Trophoblast cell (in vitro differentiated cells and primary cell): Measurements from ENCODE around the gene UBE2S.
A peak's percentile ranks its signal among the peaks of the same experiment; 100 is the strongest.

Experiments
- DNase-seq, 2 donors: peaks; one replicate each; pipeline ENCODE4 v3.0.0-alpha.2; 2016
- H2AFZ ChIP-seq: 2 replicates; pipeline ENCODE4 v1.6.1; 2013; ENCODE audit warnings: low read length, moderate library complexity, mild to moderate bottlenecking; ENCODE audit not compliant: insufficient read depth, poor library complexity
- H2AK5ac ChIP-seq: 2 replicates; pipeline ENCODE4 v1.6.1; 2013; ENCODE audit warnings: mild to moderate bottlenecking, low read length
- H2BK120ac ChIP-seq: 2 replicates; pipeline ENCODE4 v1.6.1; 2013; ENCODE audit warnings: low read length, mild to moderate bottlenecking, moderate library complexity; ENCODE audit not compliant: insufficient read depth, poor library complexity
- H2BK12ac ChIP-seq: 2 replicates; pipeline ENCODE4 v1.6.1; 2013; ENCODE audit warnings: mild to moderate bottlenecking, low read length, moderate library complexity
- H2BK5ac ChIP-seq: 2 replicates; pipeline ENCODE4 v1.6.1; 2013; ENCODE audit warnings: low read length, low read depth, moderate library complexity, mild to moderate bottlenecking; ENCODE audit not compliant: poor library complexity
- H3K14ac ChIP-seq: 2 replicates; pipeline ENCODE4 v1.6.1; 2013; ENCODE audit warnings: mild to moderate bottlenecking, low read length
- H3K18ac ChIP-seq: 2 replicates; pipeline ENCODE4 v1.6.1; 2013; ENCODE audit warnings: mild to moderate bottlenecking, low read length
- H3K23ac ChIP-seq: 2 replicates; pipeline ENCODE4 v1.6.1; 2013; ENCODE audit warnings: low read length
- H3K27ac ChIP-seq: 2 replicates; pipeline ENCODE4 v1.5.1; 2013; ENCODE audit warnings: low read depth, mild to moderate bottlenecking, inconsistent platforms, low read length, moderate library complexity
- H3K27me3 ChIP-seq: 2 replicates; pipeline ENCODE4 v1.6.1; 2013; ENCODE audit warnings: inconsistent platforms, mild to moderate bottlenecking, low read length, moderate library complexity; ENCODE audit not compliant: insufficient read depth
- H3K36me3 ChIP-seq, 2 experiments: 1 replicate in 1 of 2; 2 replicates in 1 of 2; pipeline ENCODE4 v1.6.1; 2013; ENCODE audit warnings: low read length in 2 of 2, mild to moderate bottlenecking in 2 of 2, moderate library complexity in 1 of 2; ENCODE audit not compliant: insufficient read depth in 2 of 2, control insufficient read depth in 1 of 2
- H3K4ac ChIP-seq: 2 replicates; pipeline ENCODE4 v1.6.1; 2013; ENCODE audit warnings: low read depth, mild to moderate bottlenecking, low read length, moderate library complexity
- H3K4me1 ChIP-seq, 2 experiments: 1 replicate in 1 of 2; 2 replicates in 1 of 2; pipeline ENCODE4 v1.6.1; 2013; ENCODE audit warnings: low read length in 2 of 2, mild to moderate bottlenecking in 2 of 2, moderate library complexity in 1 of 2; ENCODE audit not compliant: insufficient read depth in 2 of 2, control insufficient read depth in 1 of 2
- H3K4me2 ChIP-seq: 2 replicates; pipeline ENCODE4 v1.6.1; 2013; ENCODE audit warnings: inconsistent platforms, mild to moderate bottlenecking, low read length, moderate library complexity
- H3K4me3 ChIP-seq: 2 replicates; pipeline ENCODE4 v1.5.1; 2013; ENCODE audit warnings: mild to moderate bottlenecking, low read depth, low read length, inconsistent platforms
- H3K79me1 ChIP-seq: one replicate; pipeline ENCODE4 v1.6.1; 2013; ENCODE audit warnings: low read length
- H3K79me2 ChIP-seq: 2 replicates; pipeline ENCODE4 v1.6.1; 2013; ENCODE audit warnings: low read length, mild to moderate bottlenecking; ENCODE audit not compliant: control insufficient read depth, insufficient read depth, poor library complexity
- H3K9ac ChIP-seq: 2 replicates; pipeline ENCODE4 v1.6.1; 2013; ENCODE audit warnings: mild to moderate bottlenecking, low read length
- H3K9me3 ChIP-seq: 2 replicates; pipeline ENCODE4 v1.6.1; 2013; ENCODE audit warnings: low read depth, mild to moderate bottlenecking, control low read depth, inconsistent platforms, low read length; ENCODE audit not compliant: insufficient read depth
- H4K12ac ChIP-seq: 2 replicates; pipeline ENCODE4 v1.6.1; 2013; ENCODE audit warnings: low read depth, mild to moderate bottlenecking, low read length, moderate library complexity
- H4K8ac ChIP-seq: 2 replicates; pipeline ENCODE4 v1.6.1; 2013; ENCODE audit warnings: low read depth, mild to moderate bottlenecking, low read length, moderate library complexity
- H4K91ac ChIP-seq: one replicate; pipeline ENCODE4 v1.6.1; 2013; ENCODE audit warnings: low read depth, mild to moderate bottlenecking, low read length, moderate library complexity
- WGBS: extraction: QIAGEN DNeasy Blood & Tissue Kit; methylation state at CpG from one replicate; pipeline ENCODE4 v1.1.7; 2013; ENCODE audit warnings: missing lambda C conversion rate; ENCODE audit not compliant: insufficient read length, insufficient coverage; ENCODE audit errors: extremely low coverage; 5-methylcytosine and 5-hydroxymethylcytosine counted together

Gene UBE2S

DNA sequence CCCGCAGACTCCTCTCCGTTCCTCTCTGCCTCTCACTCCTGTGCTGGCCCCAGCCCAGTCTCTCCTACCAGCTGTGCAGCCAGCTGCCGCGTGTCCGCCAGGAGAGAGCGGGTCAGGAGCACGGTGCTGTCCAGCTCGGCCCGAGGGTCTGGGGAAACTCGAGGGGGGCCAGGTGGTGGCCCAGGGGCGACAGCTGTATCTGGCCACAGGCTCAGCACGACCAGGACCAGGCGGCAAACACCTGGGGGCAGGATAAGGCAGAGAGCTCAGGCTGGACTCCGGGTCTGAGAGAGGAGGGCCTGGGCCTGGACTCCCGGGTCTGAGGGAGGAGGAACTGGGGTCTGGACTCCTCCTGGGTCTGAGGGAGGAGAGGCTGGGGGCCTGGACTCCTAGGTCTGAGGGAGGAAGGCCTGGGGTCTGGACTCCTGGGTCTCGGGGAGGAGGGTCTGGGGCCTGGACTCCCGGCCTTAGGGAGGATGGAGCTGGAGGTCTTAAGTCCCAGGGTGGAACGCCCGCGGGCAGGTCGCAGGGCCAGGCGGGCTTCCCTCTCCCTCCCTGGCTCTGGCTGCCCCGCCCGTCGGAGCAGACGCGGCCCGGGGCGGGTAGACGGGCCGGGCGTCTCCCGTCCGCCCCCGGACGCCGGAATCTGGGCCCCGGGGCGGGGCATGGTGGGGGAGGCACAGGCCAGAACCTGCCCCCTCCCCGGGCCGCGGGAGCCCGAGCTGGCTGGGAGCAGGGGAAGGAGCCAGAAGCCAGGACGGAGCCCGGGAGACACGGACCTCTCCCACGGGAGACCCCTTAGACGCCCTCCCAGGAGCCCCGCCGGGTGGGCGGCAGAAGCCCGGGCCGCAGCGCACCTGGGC is 38.7 kb downstream of the UBE2S start:
- H3K4me3 ChIP-seq: peak overlapping the region; percentile 70
- peak overlapping the region; percentile 33 for H2BK120ac ChIP-seq
- H3K4ac ChIP-seq: peak overlapping the region; percentile 0
- peaks cover 39% of the 10 kb centered on the region for H3K79me1 ChIP-seq
- peak overlapping the region; percentile 72 for H4K91ac ChIP-seq
- H3K36me3 ChIP-seq: peaks cover 21 to 25% of the 10 kb centered on the region in 2 experiments
- H3K18ac ChIP-seq: peak overlapping the region; percentile 74
- H3K9ac ChIP-seq: peak overlapping the region; percentile 52
- no peak overlapping the region for H3K23ac ChIP-seq
- H2AK5ac ChIP-seq: peak overlapping the region; percentile 6
- H2BK12ac ChIP-seq: peak overlapping the region; percentile 53
- peak overlapping the region; percentile 50 for H2BK5ac ChIP-seq
- H3K14ac ChIP-seq: peak overlapping the region; percentile 62
- H3K4me2 ChIP-seq: peak overlapping the region; percentile 60
- H3K79me2 ChIP-seq: peaks cover 14% of the 10 kb centered on the region
- peak overlapping the region; percentile 67 for H4K8ac ChIP-seq
- DNase-seq: peak in 1 of 2 donors; percentile 55
- WGBS: no CpG with 5 or more reads among the region's 54 CpGs
- H2AFZ ChIP-seq: peak overlapping the region; percentile 32
- peak overlapping the region; percentile 0 for H4K12ac ChIP-seq
- peaks cover 29 to 34% of the 10 kb centered on the region in 2 experiments for H3K4me1 ChIP-seq
- H3K27me3 ChIP-seq: no peaks in the 10 kb centered on the region
- H3K27ac ChIP-seq: peak overlapping the region; percentile 72
- H3K9me3 ChIP-seq: no peaks in the 10 kb centered on the region

DNA sequence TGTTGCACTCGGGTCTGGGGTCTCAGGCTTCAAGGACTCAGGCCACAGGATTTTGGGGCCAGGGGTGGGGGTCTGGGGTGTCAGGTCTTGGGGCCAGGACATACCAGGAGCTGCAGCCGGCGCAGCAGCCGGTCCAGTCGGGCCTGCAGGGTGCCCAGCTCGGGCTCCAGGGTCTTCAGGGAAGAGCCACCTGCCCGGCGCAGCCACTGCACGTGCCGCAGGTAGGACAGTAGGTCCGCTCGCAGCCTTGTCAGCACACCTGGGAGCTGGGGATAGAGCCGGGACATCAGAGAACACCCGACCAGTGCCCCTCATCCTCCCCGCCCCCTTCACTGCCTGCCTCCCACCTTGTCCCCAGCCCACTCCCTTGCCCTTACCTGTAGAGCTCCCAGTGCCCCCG is 39.5 kb downstream of the UBE2S start:
- no peak overlapping the region for H4K8ac ChIP-seq

DNA sequence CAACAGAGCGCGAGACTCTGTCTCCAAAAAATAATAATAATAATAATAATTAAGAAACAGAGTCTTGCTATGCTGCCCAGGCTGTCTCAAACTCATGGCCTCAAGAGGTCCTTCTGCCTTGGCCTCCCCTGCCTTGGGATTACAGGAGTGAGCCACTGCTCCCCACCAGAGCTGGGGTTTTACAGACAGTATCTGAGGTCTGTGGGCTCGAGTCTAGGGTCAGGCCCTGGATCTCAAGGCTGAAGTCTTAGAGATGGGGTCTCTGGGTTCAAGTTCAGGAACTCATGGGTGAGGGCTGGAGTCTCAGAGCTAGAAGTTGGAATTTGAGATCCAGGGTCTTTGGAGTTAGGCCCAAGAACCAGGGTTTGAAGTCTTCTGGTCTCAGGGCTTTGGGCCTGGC is 40.8 kb downstream of the UBE2S start:
- no peak overlapping the region for H3K4me2 ChIP-seq
- no peak overlapping the region for H4K12ac ChIP-seq
- no peak overlapping the region for H3K18ac ChIP-seq
- no peak overlapping the region for H2BK12ac ChIP-seq
- no peak overlapping the region for H2BK120ac ChIP-seq
- no peak overlapping the region for H3K23ac ChIP-seq
- no peak overlapping the region for H3K14ac ChIP-seq
- no peak overlapping the region for H4K8ac ChIP-seq
- no peak for DNase-seq
- H3K79me2 ChIP-seq: peaks cover 14% of the 10 kb centered on the region
- no peak overlapping the region for H3K9ac ChIP-seq
- WGBS: no CpG with 5 or more reads among the region's 3 CpGs
- no peak overlapping the region for H3K4me3 ChIP-seq
- no peak overlapping the region for H2BK5ac ChIP-seq
- H3K27ac ChIP-seq: no peak overlapping the region
- H3K36me3 ChIP-seq: peaks cover 21 to 25% of the 10 kb centered on the region in 2 experiments
- no peak overlapping the region for H4K91ac ChIP-seq
- no peaks in the 10 kb centered on the region for H3K9me3 ChIP-seq
- H3K4ac ChIP-seq: no peak overlapping the region
- H2AK5ac ChIP-seq: no peak overlapping the region
- H3K79me1 ChIP-seq: peaks cover 25% of the 10 kb centered on the region
- H3K27me3 ChIP-seq: no peaks in the 10 kb centered on the region
- H2AFZ ChIP-seq: no peak overlapping the region
- peaks cover 15 to 16% of the 10 kb centered on the region in 2 experiments for H3K4me1 ChIP-seq

More for the DNA sequence above, 39.5 kb downstream of the UBE2S start:
- H2BK120ac ChIP-seq: no peak overlapping the region
- no peak overlapping the region for H2AK5ac ChIP-seq
- H3K4me3 ChIP-seq: no peak overlapping the region
- no peak overlapping the region for H4K91ac ChIP-seq
- no peak overlapping the region for H3K23ac ChIP-seq
- H3K9me3 ChIP-seq: no peaks in the 10 kb centered on the region
- H2BK5ac ChIP-seq: no peak overlapping the region
- H3K79me2 ChIP-seq: peaks cover 14% of the 10 kb centered on the region
- H3K79me1 ChIP-seq: peaks cover 31% of the 10 kb centered on the region
- no peak for DNase-seq
- no peaks in the 10 kb centered on the region for H3K27me3 ChIP-seq
- no CpG with 5 or more reads among the region's 16 CpGs for WGBS
- no peak overlapping the region for H2AFZ ChIP-seq
- H3K9ac ChIP-seq: no peak overlapping the region
- peaks cover 22 to 25% of the 10 kb centered on the region in 2 experiments for H3K4me1 ChIP-seq
- no peak overlapping the region for H2BK12ac ChIP-seq
- peaks cover 21 to 25% of the 10 kb centered on the region in 2 experiments for H3K36me3 ChIP-seq
- H3K4ac ChIP-seq: no peak overlapping the region
- H3K14ac ChIP-seq: no peak overlapping the region
- H4K12ac ChIP-seq: no peak overlapping the region
- H3K4me2 ChIP-seq: no peak overlapping the region
- H3K27ac ChIP-seq: no peak overlapping the region
- H3K18ac ChIP-seq: no peak overlapping the region

DNA sequence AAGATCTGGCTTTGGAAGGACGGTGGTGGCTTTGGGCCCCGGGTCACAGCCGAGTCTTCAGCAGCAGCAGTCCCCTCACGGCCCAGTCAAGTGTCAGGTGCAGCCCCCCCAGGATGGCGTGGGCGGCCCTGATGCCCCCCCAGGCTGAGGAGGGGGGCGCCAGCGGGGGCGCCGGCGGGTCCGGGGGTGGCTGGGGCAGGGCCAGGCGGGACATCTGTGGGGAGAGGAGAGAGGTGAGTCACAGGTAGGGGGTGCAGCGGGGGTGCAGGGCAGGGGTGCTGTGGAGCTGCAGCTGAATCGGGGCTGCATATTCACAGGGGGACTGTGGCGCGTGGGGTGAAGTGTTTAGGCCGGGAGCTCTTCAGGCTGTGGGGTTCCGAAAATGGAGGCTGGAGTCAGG is 41.6 kb downstream of the UBE2S start:
- no peak overlapping the region for H3K4me2 ChIP-seq

More for the DNA sequence above, 41.6 kb downstream of the UBE2S start:
- Histone ChIP-seq H3K4me1 (peaks cover 13 to 14% of the 10 kb centered on the region in 2 experiments), H3K27ac (no peak overlapping the region), H4K12ac (no peak overlapping the region), H3K9me3 (no peaks in the 10 kb centered on the region), H2BK12ac (no peak overlapping the region), H3K4me3 (no peak overlapping the region), H2BK120ac (no peak overlapping the region), H2BK5ac (no peak overlapping the region), H3K79me2 (peaks cover 14% of the 10 kb centered on the region), H3K36me3 (peaks cover 21 to 25% of the 10 kb centered on the region in 2 experiments), H3K27me3 (no peaks in the 10 kb centered on the region), H3K9ac (no peak overlapping the region), H3K14ac (no peak overlapping the region), H4K8ac (no peak overlapping the region), H3K23ac (no peak overlapping the region), H3K18ac (no peak overlapping the region), H3K79me1 (peaks cover 24% of the 10 kb centered on the region), H4K91ac (no peak overlapping the region), H2AK5ac (no peak overlapping the region), H3K4ac (no peak overlapping the region), H2AFZ (no peak overlapping the region)
- DNase-seq: no peak
- no CpG with 5 or more reads among the region's 19 CpGs for WGBS
